ENCODE measurements around the gene UROC1.

DNA sequence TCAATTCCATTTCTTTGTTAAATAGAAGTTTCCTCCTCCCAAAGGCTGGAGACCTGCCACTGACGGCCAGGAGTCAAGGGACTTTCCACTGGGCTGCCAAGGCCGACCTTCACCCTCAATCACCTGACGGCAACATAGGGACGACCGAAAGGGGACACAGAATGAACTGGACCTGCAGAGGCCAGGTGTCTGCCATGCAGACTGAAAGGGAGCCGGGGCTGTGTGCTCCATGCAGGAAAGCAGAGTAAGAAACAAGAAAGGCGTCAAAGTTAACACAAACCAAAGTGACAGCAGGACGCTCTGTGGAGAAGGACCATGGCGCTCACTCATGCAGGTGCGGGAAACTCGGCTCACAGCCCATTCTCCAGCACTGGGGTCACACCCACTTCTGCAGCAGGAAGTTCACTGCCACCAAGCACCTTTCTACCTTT lies 67.9 kb downstream of the UROC1 start:
- TF ChIP-seq GATA2 (IDR thresholded peaks at IDR 0.05; ENCODE audit: low read depth, low read length) (no peak), GATA3 (IDR thresholded peaks at IDR 0.05; ENCODE audit: low read depth, low read length) (no peak)
